HEK293T (cell line): ENCODE measurements around the gene SLC45A1.

Experiments
- FOXK2 ChIP-seq: fragments of 450-650 bp; IDR thresholded peaks from 2 replicates; pipeline ENCODE4 v1.6.1; 2016; ENCODE audit warnings: mild to moderate bottlenecking
- HDGF ChIP-seq: fragments of 450-650 bp; IDR thresholded peaks from 2 replicates; pipeline ENCODE4 v1.6.1; 2017; ENCODE audit warnings: antibody characterized with exemption, borderline replicate concordance
- LEF1 ChIP-seq: fragments of 450-650 bp; IDR thresholded peaks from 2 replicates; pipeline ENCODE4 v1.6.1; 2017; ENCODE audit warnings: mild to moderate bottlenecking, borderline replicate concordance
- SP1 ChIP-seq: fragments of 450-650 bp; IDR thresholded peaks from 2 replicates; pipeline ENCODE4 v1.6.1; 2017
- SUZ12 ChIP-seq: fragments of 450-650 bp; IDR thresholded peaks from 2 replicates; pipeline ENCODE4 v1.6.1; 2016; ENCODE audit warnings: mild to moderate bottlenecking
- TARDBP ChIP-seq: fragments of 450-650 bp; IDR thresholded peaks from 2 replicates; pipeline ENCODE4 v1.6.1; 2016

- TF ChIP-seq FOXK2, result no peak
- TF ChIP-seq SP1, result no peak
- no peak for TF ChIP-seq SUZ12
- no peak for TF ChIP-seq HDGF
- TF ChIP-seq TARDBP, result no peak
- TF ChIP-seq LEF1, result no peak
Observed at GRCh38 chr1:8340448-8340847, 22.5 kb downstream of the SLC45A1 start.
